Gastroesophageal sphincter (tissue), 4 donors: ENCODE results near the gene ZNF585A. TPM values are rescaled to one million over a fixed set of nuclear protein-coding genes. Genes with fewer than 3 reads are reported as not detected.

Experiments
- total RNA-seq, 4 donors: library from RNA; depleted of rRNA; stranded (reverse); fragments of >200 nt; gene quantifications; one replicate each; pipeline ENCODE4 v1.1.0, GENCODE V29; 2016

Gene ZNF585A
- total RNA-seq, 4 donors from 2014 or later = 7.8 to 10.2 (median 9.9) TPM

Other genes with a start within 250 kb of the ZNF585A start
- 10 to 100 TPM in 2 of 4 donors, 1 to 10 TPM in 2; 6.6 to 19.7 (median 14.5) TPM for gene ZNF420, start 94.3 kb downstream of the ZNF585A start, total RNA-seq
- 10 to 100 TPM; 18.4 to 33.3 (median 25.1) TPM for gene ZNF585B, start 37.8 kb upstream of the ZNF585A start, total RNA-seq
- gene ZNF383, start 45.5 kb upstream of the ZNF585A start, total RNA-seq = 10 to 100 TPM in 3 of 4 donors, 1 to 10 TPM in 1; 7.9 to 15.3 (median 10.9) TPM
- 1 to 10 TPM; 4.5 to 5.9 (median 5.3) TPM for gene ZNF527, start 198.4 kb upstream of the ZNF585A start, total RNA-seq